ENCODE data around the gene PRR9. TPM values are rescaled to one million over a fixed set of nuclear protein-coding genes. Genes with fewer than 3 reads are reported as not detected.
"Not testable (repeated sequence)": the region's sequence is repeated elsewhere in the genome, so short reads cannot be mapped to it uniquely, and the experiment has no call there.

Gene PRR9
- total and polyA plus RNA-seq, 7 donors = not detected

GRCh38 chr1:153227810-153228209, 10.4 kb downstream of the PRR9 start:
- no peaks in the 10 kb centered on the region for H3K4me1 ChIP-seq

DNA sequence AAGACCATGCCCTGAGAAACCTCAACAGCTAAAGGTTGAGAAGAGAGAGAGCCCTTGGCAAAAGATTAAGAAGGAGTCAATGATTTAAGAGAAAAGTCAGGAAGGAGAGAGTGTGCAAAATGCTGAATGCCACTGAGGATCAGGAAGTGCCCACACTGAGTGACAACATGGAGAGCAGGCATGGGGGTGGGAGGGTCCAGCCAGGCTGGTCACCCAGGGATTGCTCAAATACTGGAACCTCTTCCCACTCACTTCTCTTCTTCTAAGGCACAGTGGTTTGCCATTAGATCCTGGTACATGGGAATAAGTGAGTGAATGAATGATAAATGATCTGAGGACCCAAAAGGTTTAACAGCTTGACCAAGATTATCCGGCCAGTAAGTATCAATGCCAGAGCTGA, 11.1 kb downstream of the PRR9 start:
- TF ChIP-seq POLR2A (IDR thresholded peaks at IDR 0.05) = no peak
- TF ChIP-seq EP300 (IDR thresholded peaks at IDR 0.05) = no peak
- TF ChIP-seq, protein P1, sequence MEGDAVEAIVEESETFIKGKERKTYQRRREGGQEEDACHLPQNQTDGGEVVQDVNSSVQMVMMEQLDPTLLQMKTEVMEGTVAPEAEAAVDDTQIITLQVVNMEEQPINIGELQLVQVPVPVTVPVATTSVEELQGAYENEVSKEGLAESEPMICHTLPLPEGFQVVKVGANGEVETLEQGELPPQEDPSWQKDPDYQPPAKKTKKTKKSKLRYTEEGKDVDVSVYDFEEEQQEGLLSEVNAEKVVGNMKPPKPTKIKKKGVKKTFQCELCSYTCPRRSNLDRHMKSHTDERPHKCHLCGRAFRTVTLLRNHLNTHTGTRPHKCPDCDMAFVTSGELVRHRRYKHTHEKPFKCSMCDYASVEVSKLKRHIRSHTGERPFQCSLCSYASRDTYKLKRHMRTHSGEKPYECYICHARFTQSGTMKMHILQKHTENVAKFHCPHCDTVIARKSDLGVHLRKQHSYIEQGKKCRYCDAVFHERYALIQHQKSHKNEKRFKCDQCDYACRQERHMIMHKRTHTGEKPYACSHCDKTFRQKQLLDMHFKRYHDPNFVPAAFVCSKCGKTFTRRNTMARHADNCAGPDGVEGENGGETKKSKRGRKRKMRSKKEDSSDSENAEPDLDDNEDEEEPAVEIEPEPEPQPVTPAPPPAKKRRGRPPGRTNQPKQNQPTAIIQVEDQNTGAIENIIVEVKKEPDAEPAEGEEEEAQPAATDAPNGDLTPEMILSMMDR (IDR thresholded peaks at IDR 0.05) = no peak
- TF ChIP-seq POLR2AphosphoS5 (IDR thresholded peaks at IDR 0.05) = no peak
- WGBS, 2 donors = 88 to 90% methylated on average over 1 of the region's 1 CpG
- intact Hi-C loops (cut with DNase I) = loop anchor here (10.0 kb wide), 1 partner anchor 574 kb away; no protein-coding TSS in a partner anchor

More at GRCh38 chr1:153227810-153228209, 10.4 kb downstream of the PRR9 start:
- DNase-seq = no peak
- Histone ChIP-seq H3K4me3 (no peak overlapping the region), H3K27ac (no peak overlapping the region), H3K36me3 (no peaks in the 10 kb centered on the region), H3K27me3 (no peaks in the 10 kb centered on the region), H3K9me3 (no peaks in the 10 kb centered on the region)
- 50 to 69% methylated on average over 2 of the region's 2 CpGs for WGBS, 2 donors
- intact Hi-C loops (cut with DNase I) = loop anchor here (10.0 kb wide), 1 partner anchor 573 kb away; no protein-coding TSS in a partner anchor
- TF ChIP-seq, protein P1 (IDR thresholded peaks at IDR 0.05) = no peak
- TF ChIP-seq EP300 (IDR thresholded peaks at IDR 0.05) (no peak), POLR2A (IDR thresholded peaks at IDR 0.05) (no peak), POLR2AphosphoS5 (IDR thresholded peaks at IDR 0.05) (no peak)

DNA sequence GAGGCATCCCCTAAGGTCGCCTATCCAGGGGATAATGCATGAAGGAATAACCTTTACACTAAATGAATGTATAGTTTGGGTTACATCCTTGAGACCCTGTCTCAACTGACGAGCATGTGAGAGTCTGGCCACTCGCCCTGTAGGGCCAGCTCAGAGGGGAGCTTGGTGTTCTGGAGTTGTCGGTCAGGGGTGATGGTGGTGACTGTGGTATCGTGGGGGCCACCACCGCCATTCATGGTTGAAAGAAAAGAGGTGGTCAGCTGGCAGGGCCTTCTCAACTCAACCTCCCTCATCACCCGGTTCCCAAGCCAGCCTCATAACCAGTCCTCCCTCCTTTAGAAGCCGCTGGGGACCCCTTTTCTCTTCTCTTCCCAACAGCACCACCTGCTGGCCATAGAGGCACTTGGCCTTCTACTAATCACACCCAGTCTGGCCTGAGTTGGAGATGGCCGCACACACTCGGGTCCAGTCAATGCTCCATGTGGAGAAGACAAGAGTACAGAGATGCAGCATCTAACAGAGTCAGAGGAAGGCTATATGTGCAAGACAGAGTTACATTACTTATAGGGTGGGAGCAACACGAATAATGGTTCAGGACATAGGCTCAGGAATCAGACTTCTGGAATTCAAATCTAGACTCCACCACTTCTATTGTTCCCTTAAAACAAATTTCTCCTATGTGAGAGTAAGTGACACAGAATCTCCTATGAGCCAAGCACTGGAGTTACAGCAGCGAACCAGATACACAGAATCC, 11.9 kb downstream of the PRR9 start:
- WGBS, 2 donors = 59% methylated on average over 12 of the region's 12 CpGs
- H3K4me1 ChIP-seq, H3K27me3 ChIP-seq, H3K9me3 ChIP-seq, H3K36me3 ChIP-seq, H3K4me3 ChIP-seq, DNase-seq, H3K27ac ChIP-seq: not testable (repeated sequence)
- intact Hi-C loops (cut with DNase I) = loop anchor here (10.0 kb wide), 1 partner anchor 574 kb away; no protein-coding TSS in a partner anchor

More for the DNA sequence above, 11.1 kb downstream of the PRR9 start:
- H3K9me3 ChIP-seq = no peaks in the 10 kb centered on the region
- H3K36me3 ChIP-seq = no peaks in the 10 kb centered on the region
- no peaks in the 10 kb centered on the region for H3K27me3 ChIP-seq
- H3K27ac ChIP-seq = no peak overlapping the region
- H3K4me1 ChIP-seq = no peaks in the 10 kb centered on the region
- H3K4me3 ChIP-seq = no peak overlapping the region
- DNase-seq = no peak

DNA sequence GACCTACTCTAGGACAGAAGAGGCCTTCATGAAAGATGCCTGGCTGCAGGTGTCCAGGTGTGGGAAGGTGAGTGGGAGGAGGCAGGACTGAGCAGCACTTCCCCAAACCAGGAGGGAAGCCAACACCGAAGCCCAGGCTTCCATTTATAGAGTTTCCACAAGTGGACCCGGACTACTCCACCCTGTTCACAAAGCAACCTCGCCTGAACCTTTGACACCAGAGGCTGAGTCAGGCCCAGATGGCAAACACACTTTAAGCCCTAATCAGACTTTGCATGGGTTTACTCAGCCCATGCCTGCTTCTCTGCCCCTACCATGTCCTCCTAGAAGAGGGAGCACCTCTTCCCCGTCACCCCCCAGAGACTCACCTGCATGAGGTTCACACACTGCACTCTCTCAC, 14.0 kb downstream of the PRR9 start:
- Histone ChIP-seq H3K27ac (no peak overlapping the region), H3K4me1 (no peaks in the 10 kb centered on the region), H3K27me3 (no peaks in the 10 kb centered on the region), H3K36me3 (no peaks in the 10 kb centered on the region), H3K9me3 (no peaks in the 10 kb centered on the region), H3K4me3 (no peak overlapping the region)
- DNase-seq = no peak
- 39 to 60% methylated on average over 4 of the region's 4 CpGs for WGBS, 2 donors
- TF ChIP-seq POLR2AphosphoS5 (IDR thresholded peaks at IDR 0.05) (no peak), EP300 (IDR thresholded peaks at IDR 0.05) (no peak)
- TF ChIP-seq, protein P1 (IDR thresholded peaks at IDR 0.05) = no peak
- intact Hi-C loops (cut with DNase I) = no loop called here

DNA sequence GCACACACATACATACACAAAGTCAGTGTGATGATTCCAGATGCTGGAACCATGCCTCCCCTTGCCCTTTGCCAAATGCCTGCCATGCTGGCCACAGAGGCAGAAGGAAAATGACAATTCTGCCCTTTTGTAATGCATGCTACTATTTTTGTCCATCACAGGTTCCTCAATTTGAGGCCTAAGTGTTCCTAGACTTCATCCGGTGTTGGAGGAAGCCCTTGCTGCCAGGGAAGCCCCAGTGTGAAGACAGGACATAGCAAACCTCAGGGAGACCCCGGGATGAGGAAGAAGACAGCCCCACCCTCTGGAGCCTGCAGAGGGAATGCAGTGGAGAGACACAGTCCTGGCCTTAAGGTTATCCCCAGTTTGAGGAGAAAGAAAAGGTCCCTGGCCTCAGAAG, 14.4 kb downstream of the PRR9 start:
- Histone ChIP-seq H3K27me3 (no peaks in the 10 kb centered on the region), H3K27ac (no peak overlapping the region), H3K36me3 (no peaks in the 10 kb centered on the region), H3K9me3 (no peaks in the 10 kb centered on the region), H3K4me3 (no peak overlapping the region), H3K4me1 (no peaks in the 10 kb centered on the region)
- intact Hi-C loops (cut with DNase I) = no loop called here
- WGBS, 2 donors = 50 to 70% methylated on average over 2 of the region's 2 CpGs
- TF ChIP-seq POLR2A (IDR thresholded peaks at IDR 0.05) (no peak), EP300 (IDR thresholded peaks at IDR 0.05) (no peak), POLR2AphosphoS5 (IDR thresholded peaks at IDR 0.05) (no peak)
- TF ChIP-seq, protein P1 (IDR thresholded peaks at IDR 0.05) = no peak
- DNase-seq = no peak
